Omental fat pad (tissue), 4 donors: ENCODE measurements around the gene NANOS2. TPM values are rescaled to one million over a fixed set of nuclear protein-coding genes. Genes with fewer than 3 reads are reported as not detected.

Source experiments
- ATAC-seq: fragments of 150-250 bp; one replicate; pipeline ENCODE4 v1.9.1; 2016; ENCODE audit warnings: mild to moderate bottlenecking, moderate library complexity; ENCODE audit not compliant: low FRiP score
- DNase-seq: peaks from one replicate; pipeline ENCODE4 v3.0.0-alpha.2; 2019; ENCODE audit warnings: low spot score
- CTCF ChIP-seq, 3 donors: fragments of 450-650 bp; IDR thresholded peaks; one replicate each; pipeline ENCODE4 v1.5.1; 2016 to 2017; ENCODE audit warnings: antibody characterized with exemption in 3 of 3, mild to moderate bottlenecking in 3 of 3, moderate library complexity in 2 of 3
- total RNA-seq, 4 donors: library from RNA; depleted of rRNA; stranded (reverse); fragments of >200 nt; gene quantifications; one replicate each; pipeline ENCODE4 v1.1.0, GENCODE V29; 2016

NANOS2 gene
- total RNA-seq, 4 donors from 2014 or later = not detected

GRCh38 chr19:45918721-45919120 lies 4.1 kb upstream of the NANOS2 start:
- TF ChIP-seq CTCF (IDR thresholded peaks at IDR 0.05) = no peak
- no peak for DNase-seq
- no peak for ATAC-seq

GRCh38 chr19:45917421-45918091 lies 3.0 kb upstream of the NANOS2 start:
- ATAC-seq (no peak), DNase-seq (no peak)
- no peak for TF ChIP-seq CTCF (IDR thresholded peaks at IDR 0.05)

GRCh38 chr19:45911291-45911690 lies 3.3 kb downstream of the NANOS2 start:
- no peak for ATAC-seq
- no peak for DNase-seq
- TF ChIP-seq CTCF (IDR thresholded peaks at IDR 0.05) = no peak

- ATAC-seq (no peak), DNase-seq (no peak)
- TF ChIP-seq CTCF (IDR thresholded peaks at IDR 0.05) = no peak
Observed at GRCh38 chr19:45908956-45909355, 5.6 kb downstream of the NANOS2 start.

- DNase-seq (no peak), ATAC-seq (no peak)
- no peak for TF ChIP-seq CTCF (IDR thresholded peaks at IDR 0.05)
Observed at GRCh38 chr19:45906221-45906620, 8.4 kb downstream of the NANOS2 start.

- no peak for ATAC-seq
- DNase-seq = no peak
Observed at GRCh38 chr19:45905011-45905410, 9.6 kb downstream of the NANOS2 start.

More at GRCh38 chr19:45905011-45905410, 9.6 kb downstream of the NANOS2 start:
- no peak for TF ChIP-seq CTCF (IDR thresholded peaks at IDR 0.05)
